WTC11 (cell line): Measurements from ENCODE around the gene PRKCSH.

Experiments used
- CREB1 ChIP-seq: sonication (generic); formaldehyde crosslinking; IDR thresholded peaks from 2 replicates; pipeline ENCODE4 v1.8.0; 2023; ENCODE audit warnings: mild to moderate bottlenecking, missing genetic modification reagents
- CTCF ChIP-seq: fragments of 200-600 bp; IDR thresholded peaks from 2 replicates; pipeline ENCODE4 v1.8.0; 2022; ENCODE audit warnings: antibody characterized with exemption
- ELF4 ChIP-seq: sonication (generic); formaldehyde crosslinking; IDR thresholded peaks from 2 replicates; pipeline ENCODE4 v1.8.1; 2022; ENCODE audit warnings: low read depth, mild to moderate bottlenecking, moderate library complexity, missing genetic modification reagents
- FOXP4 ChIP-seq: sonication (generic); formaldehyde crosslinking; IDR thresholded peaks from 2 replicates; pipeline ENCODE4 v1.8.0; 2022; ENCODE audit warnings: mild to moderate bottlenecking, missing genetic modification reagents
- MAX ChIP-seq: sonication (generic); formaldehyde crosslinking; IDR thresholded peaks from 2 replicates; pipeline ENCODE4 v1.8.0; 2022; ENCODE audit warnings: mild to moderate bottlenecking, missing genetic modification reagents
- MLX ChIP-seq: sonication (generic); formaldehyde crosslinking; IDR thresholded peaks from 2 replicates; pipeline ENCODE4 v1.8.1; 2023; ENCODE audit warnings: mild to moderate bottlenecking, missing genetic modification reagents, moderate library complexity
- NFYB ChIP-seq: sonication (generic); formaldehyde crosslinking; conservative IDR thresholded peaks from 2 replicates; pipeline ENCODE4 v1.8.0; 2022; ENCODE audit warnings: low read depth, missing genetic modification reagents

- no peak for TF ChIP-seq CTCF
- no peak for TF ChIP-seq CREB1
- no peak for TF ChIP-seq MLX (CRISPR knock-in tag)
- TF ChIP-seq FOXP4 (CRISPR knock-in tag) = no peak
- TF ChIP-seq MAX (CRISPR knock-in tag) = no peak
- TF ChIP-seq NFYB (CRISPR knock-in tag) = no peak
- TF ChIP-seq ELF4 (CRISPR knock-in tag) = no peak
Observed at GRCh38 chr19:11390933-11391680, 44.3 kb upstream of the PRKCSH start.
